H1 (cell line): ENCODE data around the gene FAM149B1. TPM values are rescaled to one million over a fixed set of nuclear protein-coding genes. Genes with fewer than 3 reads are reported as not detected.

Experiments
- ASH2L ChIP-seq: fragments of 200-600, 300-600 bp; sonication (generic); IDR thresholded peaks from one replicate; pipeline ENCODE4 v1.7.1; 2017; ENCODE audit warnings: low read length
- CBX5 ChIP-seq: fragments of 300-800, 300-1000 bp; sonication (generic); IDR thresholded peaks from 2 replicates; pipeline ENCODE4 v1.7.1; 2016; ENCODE audit warnings: antibody characterized with exemption, low read length, low read depth
- EP300 ChIP-seq, 2 experiments: IDR thresholded peaks; 1 replicate in 1 of 2; 2 replicates in 1 of 2; pipeline ENCODE4 v1.6.1; 2011 to 2012; ENCODE audit warnings: low read depth in 2 of 2, low read length in 2 of 2, mild to moderate bottlenecking in 2 of 2, borderline replicate concordance in 1 of 2, inconsistent platforms in 1 of 2, moderate library complexity in 1 of 2
- JUN ChIP-seq: IDR thresholded peaks from 2 replicates; pipeline ENCODE4 v1.6.1; 2011; ENCODE audit warnings: low read depth, mild to moderate bottlenecking, improper control_type of control experiment, low read length
- KDM1A ChIP-seq: fragments of 200-600, 300-600 bp; sonication (generic); IDR thresholded peaks from 2 replicates; pipeline ENCODE4 v1.7.1; 2016; ENCODE audit warnings: mild to moderate bottlenecking, low read length, borderline replicate concordance
- KDM5A ChIP-seq: fragments of 200-600 bp; IDR thresholded peaks from 2 replicates; pipeline ENCODE4 v1.7.1; 2012; ENCODE audit warnings: mild to moderate bottlenecking, low read length, inconsistent platforms, mixed read lengths
- NRF1 ChIP-seq: IDR thresholded peaks from 2 replicates; pipeline ENCODE4 v1.6.1; 2011; ENCODE audit warnings: mild to moderate bottlenecking, low read depth, low read length, improper control_type of control experiment
- POLR2A ChIP-seq, 2 experiments: IDR thresholded peaks; 1 replicate in 1 of 2; 2 replicates in 1 of 2; pipeline ENCODE4 v1.6.1; 2011; ENCODE audit warnings: low read depth in 2 of 2, low read length in 2 of 2, mild to moderate bottlenecking in 2 of 2; ENCODE audit errors: control extremely low read depth in 1 of 2
- POLR2AphosphoS5 ChIP-seq: IDR thresholded peaks from 2 replicates; pipeline ENCODE4 v1.6.1; 2011; ENCODE audit warnings: low read depth, low read length
- POU5F1 ChIP-seq: IDR thresholded peaks from 2 replicates; pipeline ENCODE4 v1.6.1; 2011; ENCODE audit warnings: low read depth, mild to moderate bottlenecking, low read length, moderate library complexity
- RBBP5 ChIP-seq: IDR thresholded peaks from 2 replicates; pipeline ENCODE4 v1.7.1; 2012; ENCODE audit warnings: low read depth, mild to moderate bottlenecking, inconsistent platforms, low read length, moderate library complexity, borderline replicate concordance
- RXRA ChIP-seq: IDR thresholded peaks from 2 replicates; pipeline ENCODE4 v1.6.1; 2011; ENCODE audit warnings: low read depth, mild to moderate bottlenecking, low read length, moderate library complexity; ENCODE audit not compliant: insufficient read depth
- SIRT6 ChIP-seq: IDR thresholded peaks from one replicate; pipeline ENCODE4 v1.7.1; 2012; ENCODE audit warnings: low read length, inconsistent platforms
- SIX5 ChIP-seq: IDR thresholded peaks from 2 replicates; pipeline ENCODE4 v1.6.1; 2011; ENCODE audit warnings: mild to moderate bottlenecking, low read depth, low read length
- SP1 ChIP-seq: IDR thresholded peaks from 2 replicates; pipeline ENCODE4 v1.6.1; 2011; ENCODE audit warnings: low read depth, low read length
- SP2 ChIP-seq: IDR thresholded peaks from 2 replicates; pipeline ENCODE4 v1.6.1; 2012; ENCODE audit warnings: mild to moderate bottlenecking, low read length, inconsistent platforms
- SP4 ChIP-seq: IDR thresholded peaks from 2 replicates; pipeline ENCODE4 v1.6.1; 2012; ENCODE audit warnings: low read length, inconsistent platforms
- TAF1 ChIP-seq: IDR thresholded peaks from 2 replicates; pipeline ENCODE4 v1.6.1; 2011; ENCODE audit warnings: mild to moderate bottlenecking, low read depth, low read length
- TAF7 ChIP-seq: optimal IDR thresholded peaks from 2 replicates; pipeline ENCODE3; 2011; ENCODE audit warnings: low read depth, mild to moderate bottlenecking, inconsistent platforms, low read length, moderate library complexity, borderline replicate concordance
- TBP ChIP-seq: IDR thresholded peaks from 2 replicates; pipeline ENCODE4 v1.6.1; 2011; ENCODE audit warnings: low read depth, low read length, improper control_type of control experiment
- TCF12 ChIP-seq: IDR thresholded peaks from 2 replicates; pipeline ENCODE4 v1.6.1; 2011; ENCODE audit warnings: low read depth, mild to moderate bottlenecking, low read length
- YY1 ChIP-seq: IDR thresholded peaks from 2 replicates; pipeline ENCODE4 v1.6.1; 2011; ENCODE audit warnings: low read depth, mild to moderate bottlenecking, low read length
- ZNF274 ChIP-seq: IDR thresholded peaks from 2 replicates; pipeline ENCODE4 v1.7.0; 2012; ENCODE audit warnings: low read length, borderline replicate concordance; ENCODE audit errors: extremely low read depth
- polyA plus RNA-seq, 7 experiments: library from polyadenylated mRNA; depleted of rRNA in 3 of 7; stranded (reverse) in 5 of 7; unstranded in 2 of 7; fragments of >200 nt in 5 of 7; fragments of 200-250 nt in 2 of 7; gene quantifications; 1 replicate in 5 of 7; 2 replicates in 1 of 7; 4 replicates in 1 of 7; pipeline versions ENCODE4 v1.2.1 to v1.2.3, GENCODE V29; 2011 to 2013; ENCODE audit warnings: missing spikeins in 2 of 7, mixed read lengths in 2 of 7
- total RNA-seq: library from RNA; stranded (reverse); fragmentation: NEBNext Ultra II Directional; extraction: Animal tissue kit (Norgen Biotek cat#: 25700); gene quantifications from 2 replicates; pipeline ENCODE4 v1.2.1, GENCODE V29; 2021
- TF ChIP-seq, protein P1 (sequence below): IDR thresholded peaks from 2 replicates; pipeline ENCODE4 v1.6.1; 2012; ENCODE audit warnings: low read length, inconsistent platforms

The FAM149B1 gene
- total and polyA plus RNA-seq, 2 of the 8 experiments (the other 6 are each of a cell fraction or from before 2014, with no cell fraction given): 16.8 to 21.9 TPM

DNA sequence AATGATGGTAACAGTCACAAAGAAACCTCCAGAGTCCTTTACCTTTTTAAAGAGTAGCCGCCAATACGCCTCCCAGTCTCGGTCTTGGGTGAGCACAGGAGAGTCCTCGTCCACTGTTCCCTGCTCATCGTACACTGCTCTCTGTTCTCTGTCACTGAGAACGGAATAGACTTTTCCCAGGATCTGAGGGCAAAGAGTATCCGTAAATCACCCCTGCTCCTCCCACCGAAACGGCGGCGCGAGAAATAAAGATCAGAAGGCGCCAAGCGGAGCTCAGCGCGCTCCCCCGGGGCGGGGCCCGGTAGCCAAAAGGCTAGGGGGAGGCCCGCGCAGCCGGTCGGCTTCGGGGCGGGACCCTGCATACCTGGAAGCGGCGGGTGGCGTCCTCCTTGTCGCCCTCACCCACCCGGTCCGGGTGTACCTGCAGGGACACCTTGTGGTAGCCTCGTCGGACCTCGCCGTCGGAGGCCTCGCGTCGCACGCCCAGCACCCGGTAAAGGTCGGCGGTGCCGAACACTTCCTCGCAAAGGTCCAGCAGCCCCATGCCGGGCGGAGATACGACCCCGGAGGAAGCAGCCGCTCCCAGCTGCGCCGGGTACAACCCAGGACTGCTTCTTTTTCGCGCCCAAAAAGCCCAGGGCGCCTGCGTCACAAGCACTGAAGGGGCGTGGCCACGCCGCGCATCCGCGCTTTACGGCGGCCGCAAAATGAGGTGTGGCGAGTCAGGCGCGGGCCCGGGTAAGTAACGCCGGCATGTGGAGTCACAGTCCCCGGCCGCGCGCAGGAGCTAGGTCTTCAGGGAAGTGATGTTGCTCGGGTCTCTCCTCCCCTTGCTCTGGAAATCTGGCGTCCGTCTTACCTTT is 79.0 kb downstream of the FAM149B1 start, which contains the start of gene DNAJC9 (continued):
- TF ChIP-seq JUN (no peak), SP4 (peak; percentile 94), RBBP5 (0 out of 2 replicates have a peak, but pooled peaks have one; percentile 61), NRF1 (peak; percentile 28; the same call in 1 of the 2 replicates), SIX5 (no peak), SP2 (no peak), POLR2A (IDR thresholded peaks at IDR 0.05; ENCODE audit: control extremely low read depth in 1 of 2, low read depth in 2 of 2, low read length in 2 of 2) (peak; percentile 97 to 100), SIRT6 (no peak), ASH2L (peak; percentile 92), YY1 (0 out of 2 replicates have a peak, but pooled peaks have one; percentile 13), RXRA (no peak), ZNF274 (no peak), TBP (peak; percentile 94), KDM1A (no peak; the same call in 1 of the 2 replicates), POU5F1 (no peak), SP1 (peak; percentile 11; the same call in 1 of the 2 replicates), POLR2AphosphoS5 (peak; percentile 96), KDM5A (no peak), EP300 (IDR thresholded peaks at IDR 0.05; ENCODE audit: borderline replicate concordance in 1 of 2, low read depth in 2 of 2, low read length in 2 of 2) (no peak), TAF1 (peak; percentile 98), TAF7 (peak; percentile 97), TCF12 (peak; percentile 69; the same call in 1 of the 2 replicates), CBX5 (no peak)
- TF ChIP-seq, protein P1, sequence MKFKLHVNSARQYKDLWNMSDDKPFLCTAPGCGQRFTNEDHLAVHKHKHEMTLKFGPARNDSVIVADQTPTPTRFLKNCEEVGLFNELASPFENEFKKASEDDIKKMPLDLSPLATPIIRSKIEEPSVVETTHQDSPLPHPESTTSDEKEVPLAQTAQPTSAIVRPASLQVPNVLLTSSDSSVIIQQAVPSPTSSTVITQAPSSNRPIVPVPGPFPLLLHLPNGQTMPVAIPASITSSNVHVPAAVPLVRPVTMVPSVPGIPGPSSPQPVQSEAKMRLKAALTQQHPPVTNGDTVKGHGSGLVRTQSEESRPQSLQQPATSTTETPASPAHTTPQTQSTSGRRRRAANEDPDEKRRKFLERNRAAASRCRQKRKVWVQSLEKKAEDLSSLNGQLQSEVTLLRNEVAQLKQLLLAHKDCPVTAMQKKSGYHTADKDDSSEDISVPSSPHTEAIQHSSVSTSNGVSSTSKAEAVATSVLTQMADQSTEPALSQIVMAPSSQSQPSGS: no peak
